HG02884 (cell line): ENCODE results near the gene AGO4.

ENCODE experiments used
- ATAC-seq: cut with Tn5 transposase; IDR thresholded peaks from one replicate; pipeline ENCODE4 v1.9.1; 2021; ENCODE audit warnings: mild to moderate bottlenecking, moderate library complexity; ENCODE audit not compliant: unreplicated experiment

AGO4 gene

GRCh38 chr1:35894183-35894582, 86.4 kb downstream of the AGO4 start:
- no peak for ATAC-seq

- no peak for ATAC-seq
These were observed 86.8 kb downstream of the AGO4 start for GRCh38 chr1:35894656-35895055.

GRCh38 chr1:35899941-35900340, 92.1 kb downstream of the AGO4 start:
- ATAC-seq, result no peak

GRCh38 chr1:35901235-35901634, 93.4 kb downstream of the AGO4 start:
- no peak for ATAC-seq

DNA sequence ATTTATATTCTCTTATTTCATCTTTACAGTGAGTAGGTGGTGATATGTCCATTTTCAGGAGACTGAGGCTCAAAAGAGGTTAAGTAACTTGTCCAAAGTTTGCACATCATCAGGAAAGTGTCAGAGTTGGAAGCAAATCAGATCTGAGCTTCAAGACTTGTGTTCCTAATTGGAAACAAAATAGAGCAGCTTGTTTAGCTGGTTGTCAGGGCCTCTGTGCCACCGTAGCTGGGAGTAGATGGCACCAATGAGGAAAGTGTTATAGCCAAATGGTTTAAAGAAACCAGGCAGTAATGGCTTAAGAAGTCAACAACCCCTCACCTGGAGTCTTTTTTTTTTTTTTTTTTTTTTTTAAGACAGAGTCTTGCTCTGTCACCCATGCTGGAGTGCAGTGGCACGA, 94.9 kb downstream of the AGO4 start:
- no peak for ATAC-seq
